NCI-H446 (cell line): ENCODE data around the gene DCUN1D2.

Experiments used
- DNase-seq, 2 experiments: peaks; one replicate each; lab custom pipeline; 2025; lab: John Stamatoyannopoulos, UW

DCUN1D2 gene

GRCh38 chr13:113422807-113423519 is 67.5 kb downstream of the DCUN1D2 start:
- no peak for DNase-seq

DNA sequence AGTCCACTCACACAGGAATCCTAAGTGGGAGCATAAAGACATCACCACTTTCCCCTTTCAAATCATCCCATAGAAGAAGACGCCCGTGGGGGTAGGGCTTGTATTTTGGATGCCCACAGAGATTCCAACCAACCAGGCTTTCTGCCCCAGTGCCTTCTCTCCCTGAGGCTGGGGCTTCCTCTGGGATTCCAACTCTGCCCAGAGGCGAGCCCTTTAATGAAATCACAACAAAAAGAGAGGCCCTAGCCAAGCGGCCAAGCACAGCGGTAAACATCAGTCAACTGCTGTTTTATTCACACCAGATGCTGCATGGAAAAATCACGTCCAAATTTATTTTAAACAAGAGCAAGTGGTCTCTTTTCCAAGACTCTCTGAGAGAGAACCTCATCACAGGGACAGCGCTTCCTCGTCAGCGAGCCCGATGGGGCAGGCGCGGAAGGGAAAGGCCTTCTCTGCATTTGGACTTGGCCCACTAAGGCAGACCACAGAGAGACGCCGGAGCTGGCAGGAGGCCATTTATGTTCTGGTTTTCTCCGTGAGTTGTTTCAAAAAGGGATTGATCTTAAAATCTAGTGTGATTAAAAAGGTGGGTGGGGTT is 68.7 kb downstream of the DCUN1D2 start:
- DNase-seq = no peak

- no peak for DNase-seq
These were observed 69.5 kb downstream of the DCUN1D2 start for GRCh38 chr13:113420833-113421600.

GRCh38 chr13:113420232-113420631 is 70.3 kb downstream of the DCUN1D2 start:
- no peak for DNase-seq

DNA sequence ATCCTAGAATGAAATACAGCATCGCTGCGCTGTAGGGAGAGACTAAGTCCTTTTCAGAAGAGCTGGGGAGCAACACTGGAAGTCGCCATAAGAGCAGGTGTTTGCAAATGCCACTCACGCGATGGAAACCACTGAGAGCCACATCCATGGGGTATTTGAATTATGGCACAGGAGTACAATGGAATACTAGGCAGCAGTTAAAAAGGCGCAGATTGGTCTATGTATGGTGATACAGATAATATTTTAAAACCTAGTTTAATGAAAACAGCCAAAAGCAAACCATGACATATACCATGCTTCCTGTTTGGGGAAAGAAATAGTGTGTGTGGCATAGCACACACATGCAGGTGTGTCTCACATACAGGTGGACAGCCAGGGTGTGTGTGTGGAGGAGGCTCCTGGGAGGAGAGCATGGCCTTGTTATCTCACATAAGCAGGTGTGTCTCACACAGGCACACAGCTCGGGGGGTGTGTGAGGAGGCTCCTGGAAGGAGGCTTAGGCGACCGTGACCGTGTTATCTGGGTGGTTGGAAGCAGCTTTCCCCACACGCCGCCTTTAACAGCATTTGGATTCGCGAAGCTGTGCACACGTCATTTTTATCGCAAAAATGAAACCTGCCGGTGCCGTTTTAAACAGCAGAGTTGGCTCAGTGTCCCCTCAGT is 70.8 kb downstream of the DCUN1D2 start:
- no peak for DNase-seq

GRCh38 chr13:113418722-113419049 is 71.8 kb downstream of the DCUN1D2 start:
- DNase-seq = no peak

DNA sequence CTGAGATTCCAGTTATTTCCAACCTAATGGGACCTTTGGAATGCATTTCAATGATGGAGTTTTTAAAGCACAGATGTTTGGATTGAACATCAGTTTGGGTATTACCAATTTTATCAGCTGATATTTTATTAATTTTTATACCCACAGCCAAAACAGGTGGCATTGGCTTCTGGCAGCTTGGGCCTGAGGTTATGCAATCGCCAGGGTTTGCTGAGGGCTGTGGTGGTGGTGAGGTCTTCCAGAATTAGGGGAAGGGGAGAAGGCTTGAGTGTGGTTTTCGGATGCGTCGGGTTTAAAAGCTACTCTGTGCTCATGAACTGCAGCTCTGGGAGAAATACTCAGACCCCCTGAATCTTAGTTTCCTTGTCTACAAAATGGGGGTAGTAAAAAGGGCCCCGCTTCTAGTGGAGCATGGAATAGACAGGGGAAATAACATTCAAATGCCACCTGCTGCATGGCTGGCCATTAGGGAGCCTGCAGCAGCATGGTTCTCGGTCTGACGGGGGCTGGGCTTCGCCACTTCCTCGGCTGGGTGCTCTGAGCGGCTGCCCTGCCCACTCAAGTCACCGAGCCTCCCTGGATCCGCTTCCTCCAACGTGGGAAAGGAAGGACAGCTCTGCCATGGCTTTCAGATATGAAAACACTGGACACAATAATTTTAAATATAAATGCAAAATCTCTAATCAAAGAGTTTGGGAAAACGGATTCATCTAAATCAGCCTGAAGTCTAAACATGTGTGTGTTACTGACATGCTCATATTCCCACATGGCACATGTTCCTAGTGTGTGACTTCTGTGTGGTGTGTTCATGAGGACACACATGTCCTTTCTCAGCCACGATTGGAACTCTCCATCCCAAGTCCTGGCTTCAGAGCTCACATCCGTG is 72.4 kb downstream of the DCUN1D2 start:
- DNase-seq = no peak

- DNase-seq = no peak
These were observed 73.3 kb downstream of the DCUN1D2 start for GRCh38 chr13:113417008-113417751.

- DNase-seq = no peak
These were observed 74.7 kb downstream of the DCUN1D2 start for GRCh38 chr13:113415825-113416224.

DNA sequence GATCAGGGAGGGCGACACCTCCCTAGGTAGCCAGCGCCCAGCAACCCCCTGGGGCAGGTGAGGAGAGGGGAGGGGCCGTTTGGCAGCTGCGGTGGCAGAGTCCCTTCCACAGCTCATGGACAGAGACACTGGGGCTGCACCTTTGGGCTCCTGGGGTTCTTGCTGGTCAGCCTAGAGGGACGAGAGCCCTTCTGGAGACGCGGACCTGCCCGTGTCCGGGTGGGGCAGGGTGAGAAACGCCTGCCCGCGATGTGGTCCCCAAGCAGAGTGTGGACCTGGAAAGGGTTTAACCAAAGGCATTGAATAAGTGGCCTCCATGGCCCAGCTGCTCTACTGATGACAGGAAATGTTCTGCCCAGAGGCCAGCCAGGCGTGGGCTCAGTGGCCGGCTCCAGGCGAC is 75.5 kb downstream of the DCUN1D2 start:
- DNase-seq = no peak

DNA sequence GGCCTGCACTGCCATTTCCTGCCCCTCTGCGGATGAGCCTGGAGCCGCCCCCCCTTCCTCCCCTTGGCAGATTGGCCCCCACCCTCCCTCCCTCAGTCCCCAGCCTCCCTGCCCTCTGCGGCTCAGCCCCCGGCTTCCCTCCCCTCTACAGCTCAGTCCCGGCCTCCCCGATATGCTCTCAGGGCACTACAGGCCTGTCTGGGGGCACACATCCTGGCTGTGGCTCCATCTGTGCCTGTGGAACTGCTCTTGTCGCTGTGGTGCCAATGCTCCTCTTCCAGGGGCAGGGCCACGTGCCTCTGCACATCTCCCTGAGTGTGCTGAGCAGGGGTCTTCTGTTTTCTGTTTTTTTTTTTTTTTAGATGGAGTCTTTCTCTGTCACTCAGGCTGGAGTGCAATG is 76.2 kb downstream of the DCUN1D2 start:
- no peak for DNase-seq

DNA sequence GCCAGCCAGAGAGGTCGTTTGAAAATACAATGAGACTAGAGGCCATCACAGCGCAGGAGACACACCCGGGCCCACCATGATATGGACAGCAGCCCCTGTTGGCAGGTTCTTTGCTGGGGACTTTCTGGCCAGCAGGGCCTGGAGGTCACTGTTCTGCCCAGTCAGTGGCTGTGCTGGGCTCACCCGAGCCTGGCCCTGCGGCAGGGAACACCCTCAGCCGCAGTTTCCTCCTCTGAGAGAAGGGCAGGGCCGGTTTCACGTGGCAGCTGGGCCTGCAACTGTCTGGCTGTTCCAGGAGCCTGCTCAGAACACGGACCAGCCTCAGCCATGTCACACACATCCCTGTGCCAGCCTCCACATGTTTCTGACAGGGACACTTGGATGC is 76.6 kb downstream of the DCUN1D2 start:
- no peak for DNase-seq

DNA sequence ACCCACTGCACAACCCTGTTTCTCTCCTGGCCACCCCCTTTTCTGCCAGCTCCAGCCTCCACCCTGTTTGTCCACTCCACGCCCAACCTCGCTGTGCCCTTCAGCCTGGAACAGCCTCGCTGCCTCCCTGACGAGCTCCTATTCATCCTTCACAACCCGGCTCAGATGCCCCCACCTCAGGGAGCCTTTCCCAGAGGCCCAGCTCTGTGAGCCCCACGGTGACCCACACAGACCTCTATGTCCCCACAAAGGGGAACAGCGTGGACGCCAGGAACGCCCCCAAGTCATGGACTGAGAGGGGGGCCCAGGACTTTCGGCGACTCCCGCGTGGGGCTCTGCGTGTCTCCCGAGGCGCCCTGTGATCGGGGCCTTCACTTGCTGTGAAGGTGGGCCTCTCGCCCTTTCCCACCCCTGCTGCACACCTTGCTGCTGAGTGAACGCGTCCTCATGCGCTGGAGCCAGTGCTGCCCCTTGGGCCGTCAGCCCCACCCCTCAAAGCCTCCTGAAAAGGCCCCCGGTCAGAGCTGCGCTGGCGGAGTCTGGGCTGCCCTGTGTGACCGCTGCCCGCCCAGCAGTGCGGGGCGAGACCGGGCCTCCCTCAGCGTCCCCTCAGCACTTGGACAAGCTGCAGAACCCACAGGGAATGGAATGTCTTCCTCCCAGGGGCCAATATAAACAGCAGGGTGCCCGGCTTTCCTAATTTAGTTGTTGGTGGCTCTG is 77.2 kb downstream of the DCUN1D2 start:
- no peak for DNase-seq

DNA sequence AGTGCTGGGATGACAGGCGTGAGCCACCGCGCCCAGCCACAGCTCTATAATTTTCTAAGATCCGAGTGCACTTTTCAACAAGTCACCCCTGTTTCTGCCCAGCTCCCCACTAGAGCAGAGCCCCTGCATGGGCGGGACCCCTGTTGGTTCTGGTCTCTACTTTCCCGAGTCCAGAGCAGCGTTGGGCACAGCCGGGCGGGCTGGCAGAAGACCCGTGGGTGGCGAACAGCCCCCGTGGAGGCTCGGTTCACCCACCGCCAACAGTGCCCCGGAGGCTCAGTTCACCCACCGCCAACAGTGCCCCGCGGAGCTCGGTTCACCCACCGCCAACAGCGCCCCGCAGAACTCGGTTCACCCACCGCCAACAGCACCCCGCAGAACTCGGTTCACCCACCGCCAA is 78.1 kb downstream of the DCUN1D2 start:
- DNase-seq = no peak

GRCh38 chr13:113411216-113412023 is 79.1 kb downstream of the DCUN1D2 start:
- no peak for DNase-seq

DNA sequence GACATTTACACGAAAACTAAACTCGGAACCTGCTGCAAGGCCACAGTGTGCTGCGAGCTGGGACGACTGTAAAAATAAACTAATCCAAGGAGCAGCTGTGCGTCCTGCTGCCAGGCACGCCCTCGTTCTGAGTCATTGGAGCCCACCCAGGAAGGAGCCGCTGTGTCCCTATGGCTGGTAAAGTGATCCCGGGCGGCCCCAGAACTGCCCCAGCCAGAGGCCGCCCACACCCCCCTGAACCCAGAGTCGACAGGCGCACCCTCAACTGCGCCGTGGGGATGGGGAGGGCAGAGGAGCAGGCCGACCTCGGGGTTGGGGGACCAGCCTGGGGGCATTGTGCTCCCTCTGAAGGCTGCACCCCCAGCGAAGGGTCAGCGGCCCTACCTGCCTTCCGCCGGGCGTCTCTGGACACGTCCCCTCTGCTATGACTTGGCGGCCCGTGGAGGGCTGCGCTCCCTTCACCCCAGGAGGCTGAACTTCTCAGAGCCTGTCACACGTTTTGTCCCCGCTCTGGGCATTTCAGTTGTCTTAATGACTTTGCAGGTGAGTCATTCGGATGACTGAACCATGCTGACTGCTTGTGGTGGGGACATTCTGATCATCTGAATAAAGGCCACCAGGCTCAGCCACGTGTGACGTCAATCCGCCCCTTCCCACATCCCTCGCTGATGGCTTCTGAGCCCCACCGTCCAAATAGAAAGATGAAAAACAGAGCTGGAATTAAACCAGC is 79.9 kb downstream of the DCUN1D2 start:
- DNase-seq = no peak

GRCh38 chr13:113408562-113408961 is 81.9 kb downstream of the DCUN1D2 start:
- no peak for DNase-seq

- DNase-seq = no peak
These were observed 82.7 kb downstream of the DCUN1D2 start for GRCh38 chr13:113407531-113408393.
